Loucy (cell line): ENCODE measurements around the gene CLDN24.

Source experiments
- H2AFZ ChIP-seq: fragments of 200-600 bp; sonication (generic); 2 replicates; pipeline ENCODE4 v1.6.0; 2016; ENCODE audit warnings: antibody characterized with exemption, mild to moderate bottlenecking, low read length, moderate library complexity
- H3F3A ChIP-seq: fragments of 200-600 bp; 2 replicates; pipeline ENCODE4 v1.6.0; 2016; ENCODE audit warnings: antibody characterized with exemption, low read depth, mild to moderate bottlenecking
- H3K27me3 ChIP-seq: fragments of 200-600 bp; sonication (generic); 2 replicates; pipeline ENCODE4 v1.6.1; 2014; ENCODE audit warnings: low read length, mild to moderate bottlenecking; ENCODE audit not compliant: insufficient read depth, poor library complexity, severe bottlenecking
- H3K36me3 ChIP-seq: fragments of 200-600 bp; sonication (generic); 2 replicates; pipeline ENCODE4 v1.6.1; 2016; ENCODE audit warnings: low read length; ENCODE audit not compliant: insufficient read depth
- H3K4me1 ChIP-seq: fragments of 200-600 bp; sonication (generic); 2 replicates; pipeline ENCODE4 v1.5.1; 2014; ENCODE audit warnings: low read length, mild to moderate bottlenecking; ENCODE audit not compliant: insufficient read depth, poor library complexity, severe bottlenecking
- H3K4me2 ChIP-seq: fragments of 200-600 bp; sonication (generic); 2 replicates; pipeline ENCODE4 v1.6.0; 2014; ENCODE audit warnings: antibody characterized with exemption, low read length, low read depth, mild to moderate bottlenecking; ENCODE audit not compliant: poor library complexity, severe bottlenecking
- H3K4me3 ChIP-seq: fragments of 200-600 bp; sonication (generic); 2 replicates; pipeline ENCODE4 v1.5.1; 2014; ENCODE audit warnings: low read length, mild to moderate bottlenecking, mixed read lengths; ENCODE audit not compliant: poor library complexity, severe bottlenecking
- H3K79me2 ChIP-seq: fragments of 200-600 bp; sonication (generic); 2 replicates; pipeline ENCODE4 v1.6.1; 2014; ENCODE audit warnings: low read length; ENCODE audit not compliant: insufficient read depth
- H3K9ac ChIP-seq: fragments of 200-600 bp; sonication (generic); 2 replicates; pipeline ENCODE4 v1.6.0; 2014; ENCODE audit warnings: mild to moderate bottlenecking, low read depth, low read length, moderate library complexity; ENCODE audit not compliant: poor library complexity, severe bottlenecking
- H3K9me2 ChIP-seq: fragments of 200-600 bp; sonication (generic); replicated peaks from 2 replicates; pipeline ENCODE4 v1.6.1; 2016; ENCODE audit warnings: low read depth, low read length, mixed read lengths
- H3K9me3 ChIP-seq: fragments of 200-600 bp; sonication (generic); 2 replicates; pipeline ENCODE4 v1.6.1; 2014; ENCODE audit warnings: mild to moderate bottlenecking, antibody characterized with exemption, low read length, low read depth; ENCODE audit not compliant: insufficient read depth
- H4K20me1 ChIP-seq: fragments of 200-600 bp; sonication (generic); 2 replicates; pipeline ENCODE4 v1.6.0; 2014; ENCODE audit warnings: antibody characterized with exemption, low read length, mild to moderate bottlenecking; ENCODE audit not compliant: insufficient read depth, poor library complexity, severe bottlenecking
- EZH2phosphoT487 ChIP-seq: fragments of 200-600 bp; IDR thresholded peaks from 2 replicates; pipeline ENCODE4 v1.6.1; 2018; ENCODE audit warnings: antibody characterized with exemption, mild to moderate bottlenecking, moderate library complexity, borderline replicate concordance
- TF ChIP-seq, protein P1 (sequence below): fragments of 200-600 bp; sonication (generic); conservative IDR thresholded peaks from 2 replicates; pipeline ENCODE4 v1.5.1; 2014; ENCODE audit warnings: mild to moderate bottlenecking, antibody characterized with exemption, low read length

CLDN24 gene

DNA sequence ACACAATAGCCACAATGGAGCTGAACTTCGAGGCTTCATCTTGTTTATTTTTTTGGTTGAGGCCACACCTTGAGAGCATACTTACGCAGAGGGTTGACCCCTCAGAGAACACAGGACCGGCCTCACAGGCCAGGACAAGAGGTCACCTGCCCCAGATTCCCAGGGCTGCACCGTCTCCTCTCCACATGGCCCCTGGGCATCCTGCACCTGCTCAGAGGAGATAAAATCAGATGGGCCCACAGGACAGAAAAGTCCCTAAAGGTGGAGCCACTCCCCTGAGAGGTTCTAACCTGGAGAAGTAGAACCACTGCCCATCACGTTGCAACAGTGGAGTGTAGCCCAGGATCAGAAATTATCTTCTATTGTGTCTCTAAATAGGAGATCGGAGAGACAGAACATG, 1.1 kb upstream of the CLDN24 start:
- no peak overlapping the region for H3K4me2 ChIP-seq
- no peaks in the 10 kb centered on the region for H3K4me1 ChIP-seq
- H3K79me2 ChIP-seq = no peaks in the 10 kb centered on the region
- no peaks in the 10 kb centered on the region for H3F3A ChIP-seq
- no peak overlapping the region for H3K4me3 ChIP-seq
- H3K36me3 ChIP-seq = no peaks in the 10 kb centered on the region
- no peaks in the 10 kb centered on the region for H3K9me2 ChIP-seq
- no peak overlapping the region for H3K9ac ChIP-seq
- no peaks in the 10 kb centered on the region for H3K27me3 ChIP-seq
- no peak overlapping the region for H2AFZ ChIP-seq
- no peaks in the 10 kb centered on the region for H3K9me3 ChIP-seq
- TF ChIP-seq, protein P1, sequence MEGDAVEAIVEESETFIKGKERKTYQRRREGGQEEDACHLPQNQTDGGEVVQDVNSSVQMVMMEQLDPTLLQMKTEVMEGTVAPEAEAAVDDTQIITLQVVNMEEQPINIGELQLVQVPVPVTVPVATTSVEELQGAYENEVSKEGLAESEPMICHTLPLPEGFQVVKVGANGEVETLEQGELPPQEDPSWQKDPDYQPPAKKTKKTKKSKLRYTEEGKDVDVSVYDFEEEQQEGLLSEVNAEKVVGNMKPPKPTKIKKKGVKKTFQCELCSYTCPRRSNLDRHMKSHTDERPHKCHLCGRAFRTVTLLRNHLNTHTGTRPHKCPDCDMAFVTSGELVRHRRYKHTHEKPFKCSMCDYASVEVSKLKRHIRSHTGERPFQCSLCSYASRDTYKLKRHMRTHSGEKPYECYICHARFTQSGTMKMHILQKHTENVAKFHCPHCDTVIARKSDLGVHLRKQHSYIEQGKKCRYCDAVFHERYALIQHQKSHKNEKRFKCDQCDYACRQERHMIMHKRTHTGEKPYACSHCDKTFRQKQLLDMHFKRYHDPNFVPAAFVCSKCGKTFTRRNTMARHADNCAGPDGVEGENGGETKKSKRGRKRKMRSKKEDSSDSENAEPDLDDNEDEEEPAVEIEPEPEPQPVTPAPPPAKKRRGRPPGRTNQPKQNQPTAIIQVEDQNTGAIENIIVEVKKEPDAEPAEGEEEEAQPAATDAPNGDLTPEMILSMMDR = no peak
- no peak for TF ChIP-seq EZH2phosphoT487
- H4K20me1 ChIP-seq = no peaks in the 10 kb centered on the region

DNA sequence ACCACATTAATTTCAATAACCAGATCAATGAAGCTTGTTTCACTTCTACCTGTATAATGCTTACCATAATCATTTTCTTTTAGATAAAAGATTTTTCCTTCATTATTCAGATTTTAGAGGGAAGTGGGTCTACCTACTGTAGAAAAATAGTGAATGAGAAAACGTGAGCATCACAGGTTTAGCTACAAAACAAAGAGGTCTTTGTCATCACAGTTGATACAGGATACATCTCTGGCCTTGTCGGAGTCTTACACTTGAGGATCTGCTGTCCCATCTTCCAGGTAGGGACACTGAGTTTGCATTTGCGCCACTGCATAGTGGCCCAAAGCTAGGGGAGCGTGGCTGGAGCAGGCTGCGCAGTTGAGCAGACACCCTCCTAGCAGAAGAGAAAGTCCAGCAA, 710 bp downstream of the CLDN24 start:
- Histone ChIP-seq H3K4me1 (no peaks in the 10 kb centered on the region), H3K9me3 (no peaks in the 10 kb centered on the region), H3K27me3 (no peaks in the 10 kb centered on the region), H3F3A (no peaks in the 10 kb centered on the region), H3K9ac (no peak overlapping the region), H3K79me2 (no peaks in the 10 kb centered on the region), H3K4me2 (no peak overlapping the region), H3K9me2 (no peaks in the 10 kb centered on the region), H2AFZ (no peak overlapping the region), H3K4me3 (no peak overlapping the region), H4K20me1 (no peaks in the 10 kb centered on the region), H3K36me3 (no peaks in the 10 kb centered on the region)
- TF ChIP-seq, protein P1 = no peak
- TF ChIP-seq EZH2phosphoT487 = no peak

DNA sequence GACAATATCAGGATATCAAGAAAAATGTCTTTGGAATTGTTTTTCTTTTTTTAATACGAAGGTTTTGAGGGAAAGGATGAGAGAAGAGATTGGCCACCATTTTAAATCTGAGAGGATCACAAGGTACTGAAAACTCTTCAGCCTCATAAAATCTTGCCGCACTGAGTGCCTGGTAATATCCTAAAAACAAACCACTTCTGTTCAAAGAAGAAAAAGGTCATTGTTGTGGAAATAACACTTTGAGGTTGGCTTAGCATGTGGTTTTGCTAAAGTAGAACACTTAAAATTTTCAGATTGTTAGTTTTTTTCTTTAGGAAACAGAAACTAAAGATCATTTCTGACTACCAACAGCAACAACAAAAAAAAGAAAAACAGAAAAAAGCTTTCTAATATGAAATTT, 1.1 kb downstream of the CLDN24 start:
- Histone ChIP-seq H4K20me1 (no peaks in the 10 kb centered on the region), H3K4me2 (no peak overlapping the region)
- TF ChIP-seq, protein P1 = no peak
- TF ChIP-seq EZH2phosphoT487 = no peak

More for the DNA sequence above, 1.1 kb downstream of the CLDN24 start:
- no peaks in the 10 kb centered on the region for H3K79me2 ChIP-seq
- no peaks in the 10 kb centered on the region for H3K36me3 ChIP-seq
- H3K9me3 ChIP-seq = no peaks in the 10 kb centered on the region
- H3K27me3 ChIP-seq = no peaks in the 10 kb centered on the region
- H3K9ac ChIP-seq = no peak overlapping the region
- H2AFZ ChIP-seq = no peak overlapping the region
- no peaks in the 10 kb centered on the region for H3F3A ChIP-seq
- H3K4me1 ChIP-seq = no peaks in the 10 kb centered on the region
- no peak overlapping the region for H3K4me3 ChIP-seq
- H3K9me2 ChIP-seq = no peaks in the 10 kb centered on the region
